Activated naive CD4-positive, alpha-beta T cell treated with anti-CD3 and anti-CD28 coated beads, Interleukin-2, amount 10 ng/mL, durations not matched to agents 7 days and 5 days (primary cell): ENCODE results near the gene CDH23.
A peak's percentile ranks its signal among the peaks of the same experiment; 100 is the strongest.

Source experiments
- CTCF ChIA-PET: fragments of 350-600 bp; sonication (Branson Sonifier 250); formaldehyde crosslinking; loops from one replicate; lab custom pipeline; 2021; ENCODE audit warnings: antibody characterized with exemption; lab: Charles Lee
- DNase-seq: peaks from one replicate; pipeline ENCODE4 v3.0.0-alpha.2; 2020
- H3K27ac Mint-ChIP-seq: one replicate; pipeline ENCODE4 v1.8.0; 2021; ENCODE audit warnings: mild to moderate bottlenecking, moderate library complexity, mixed read lengths
- H3K27me3 Mint-ChIP-seq: one replicate; pipeline ENCODE4 v1.8.0; 2021; ENCODE audit warnings: mild to moderate bottlenecking, mixed read lengths
- H3K36me3 Mint-ChIP-seq: one replicate; pipeline ENCODE4 v1.8.0; 2021; ENCODE audit warnings: mixed read lengths
- H3K4me1 Mint-ChIP-seq: one replicate; pipeline ENCODE4 v1.8.0; 2021; ENCODE audit warnings: mixed read lengths
- H3K4me3 Mint-ChIP-seq: one replicate; pipeline ENCODE4 v1.8.0; 2021; ENCODE audit warnings: mild to moderate bottlenecking, moderate library complexity, mixed read lengths
- H3K9me3 Mint-ChIP-seq: one replicate; pipeline ENCODE4 v1.8.0; 2021; ENCODE audit warnings: mixed read lengths

Gene CDH23

DNA sequence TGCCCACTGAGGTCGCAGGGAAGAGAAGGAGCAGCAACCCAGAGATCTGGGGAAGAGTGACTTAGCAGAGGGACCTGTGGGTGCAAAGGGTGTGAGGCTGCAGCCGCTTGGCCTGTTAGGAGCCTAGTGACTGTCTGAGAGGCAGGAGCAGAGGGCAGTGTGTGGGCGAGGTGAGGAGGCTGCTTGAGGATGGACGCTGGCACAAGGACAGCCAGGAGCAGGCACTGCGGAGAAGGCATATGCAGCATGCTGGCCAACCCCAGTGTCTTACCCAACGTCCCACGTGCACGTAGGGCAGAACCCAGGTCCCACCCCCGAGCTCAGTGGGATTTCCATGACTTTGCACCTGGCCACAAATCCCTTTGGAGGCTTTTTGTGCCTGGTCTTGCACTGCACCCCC, 268.7 kb downstream of the CDH23 start:
- Mint-ChIP-seq H3K27ac (no peak overlapping the region), H3K9me3 (no peaks in the 10 kb centered on the region), H3K27me3 (peaks cover 8% of the 10 kb centered on the region), H3K36me3 (no peaks in the 10 kb centered on the region), H3K4me3 (no peak overlapping the region), H3K4me1 (peaks cover 36% of the 10 kb centered on the region)
- DNase-seq: no peak
- CTCF ChIA-PET: interaction anchor here (1.6 kb wide), 1 partner anchor 147 kb away, joined by 7 read pairs; no protein-coding TSS in a partner anchor

DNA sequence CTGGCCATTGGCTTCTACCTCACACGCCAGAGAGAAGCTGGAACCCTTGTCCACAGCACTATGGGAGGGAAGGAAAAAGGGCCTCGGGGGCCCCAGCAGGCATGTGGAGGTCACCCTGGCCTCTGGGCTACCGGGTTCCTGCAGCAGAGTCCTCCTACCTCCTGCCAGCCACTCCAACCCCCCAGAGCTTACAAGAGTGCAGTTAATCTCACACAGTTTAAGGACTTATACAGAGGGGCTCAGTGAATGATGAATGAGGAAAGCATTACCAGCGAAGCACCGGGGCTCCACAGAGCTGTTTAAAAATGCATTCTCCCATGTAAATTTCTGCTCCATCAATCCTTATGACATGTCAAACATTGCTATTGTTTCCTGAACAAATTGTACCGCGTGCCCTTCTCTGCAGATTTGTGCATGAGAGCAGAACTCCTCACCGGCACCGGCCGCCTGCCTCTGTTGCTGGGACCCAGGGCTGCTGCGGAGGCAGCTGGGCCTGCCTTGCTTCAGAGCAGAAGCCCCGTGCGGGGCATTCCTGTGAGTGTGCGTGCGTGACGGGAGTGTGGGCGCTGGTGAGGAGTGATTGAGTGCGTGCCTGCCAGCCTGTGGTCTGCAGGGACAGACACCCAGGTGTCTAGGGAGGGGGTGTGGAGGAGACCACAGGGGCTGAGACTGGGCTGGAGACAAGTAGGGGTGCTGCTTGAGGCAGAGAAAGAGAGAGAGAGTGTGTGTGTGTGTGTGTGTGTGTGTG, 270.1 kb downstream of the CDH23 start:
- Mint-ChIP-seq H3K27ac (peak overlapping the region; percentile 80), H3K9me3 (no peaks in the 10 kb centered on the region), H3K27me3 (peaks cover 4% of the 10 kb centered on the region), H3K4me3 (no peak overlapping the region), H3K4me1 (peaks cover 36% of the 10 kb centered on the region), H3K36me3 (no peaks in the 10 kb centered on the region)
- CTCF ChIA-PET: no interaction called here
- peak; percentile 31 for DNase-seq

DNA sequence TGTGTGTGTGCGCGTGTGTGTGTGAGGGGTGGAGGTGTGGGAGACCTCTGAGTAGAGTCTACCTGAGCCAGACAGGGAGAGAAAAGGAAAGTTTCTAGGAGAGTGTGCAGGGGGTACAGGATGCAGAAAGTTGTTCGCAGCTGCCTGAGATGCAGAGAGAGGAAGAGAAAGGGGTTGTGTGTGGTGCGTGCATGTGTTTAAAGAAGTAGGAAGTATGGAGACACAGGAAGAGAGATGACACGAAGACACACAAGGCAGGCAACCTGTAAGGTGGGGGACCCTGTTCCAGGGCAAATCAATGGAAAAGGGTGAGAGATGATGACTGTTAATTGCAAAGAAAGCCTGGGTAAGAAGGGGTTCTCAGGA, 270.6 kb downstream of the CDH23 start:
- CTCF ChIA-PET: no interaction called here
- no peaks in the 10 kb centered on the region for H3K9me3 Mint-ChIP-seq
- no peaks in the 10 kb centered on the region for H3K36me3 Mint-ChIP-seq
- H3K27me3 Mint-ChIP-seq: peaks cover 4% of the 10 kb centered on the region
- peak overlapping the region; percentile 80 for H3K27ac Mint-ChIP-seq
- H3K4me3 Mint-ChIP-seq: no peak overlapping the region
- peak; percentile 34 for DNase-seq
- H3K4me1 Mint-ChIP-seq: peaks cover 36% of the 10 kb centered on the region

DNA sequence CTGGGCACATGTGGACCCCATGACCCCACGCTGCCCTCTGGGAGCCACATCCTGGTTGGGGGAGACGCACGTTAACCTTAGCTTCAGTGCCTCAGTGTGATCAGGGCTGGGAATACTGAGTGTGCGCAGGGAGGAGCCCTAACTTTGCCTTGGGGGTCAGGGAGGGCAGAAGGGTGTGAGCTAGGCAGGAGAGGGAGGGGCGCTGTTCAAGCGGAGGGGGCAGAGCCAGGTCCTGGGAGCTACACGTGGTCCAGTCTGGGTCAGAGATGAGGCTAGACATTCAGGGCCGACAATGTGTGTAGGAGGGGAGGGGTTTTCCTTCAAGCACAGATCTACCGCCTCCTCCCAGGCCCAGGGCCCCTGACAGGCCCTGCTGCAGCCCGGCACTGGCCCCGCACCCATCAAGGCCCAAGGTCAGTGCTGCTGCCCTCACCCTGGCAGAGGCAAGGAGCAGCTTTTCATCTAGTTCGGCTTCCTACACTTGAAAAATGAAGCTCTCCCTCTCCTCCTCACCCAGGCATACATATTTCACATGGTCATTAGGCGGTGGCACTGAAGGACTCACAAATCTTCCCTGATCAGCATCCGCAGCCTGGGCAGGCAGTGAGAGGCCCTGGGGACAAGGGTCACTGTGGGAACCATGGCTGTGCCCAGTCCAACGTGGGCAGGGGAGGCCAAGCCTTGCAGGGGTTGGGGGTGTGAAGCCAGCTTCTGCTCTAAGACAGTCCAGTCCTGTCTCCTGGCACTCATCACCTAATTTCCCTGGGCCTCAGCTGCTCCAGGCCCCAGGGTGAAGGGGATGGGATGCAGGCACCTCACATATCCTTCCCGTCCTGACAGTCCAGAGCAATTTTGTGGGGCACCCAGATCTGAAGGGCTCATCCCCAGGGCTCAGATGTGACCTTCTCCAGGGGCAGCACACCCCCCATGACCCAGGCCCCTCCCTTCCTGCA, 275.6 kb downstream of the CDH23 start:
- peaks cover 11% of the 10 kb centered on the region for H3K4me1 Mint-ChIP-seq
- no peak overlapping the region for H3K4me3 Mint-ChIP-seq
- CTCF ChIA-PET: interaction anchor here (0.6 kb wide), 1 partner anchor 488 kb away, joined by 4 read pairs; no protein-coding TSS in a partner anchor
- H3K36me3 Mint-ChIP-seq: no peaks in the 10 kb centered on the region
- H3K27ac Mint-ChIP-seq: no peak overlapping the region
- H3K27me3 Mint-ChIP-seq: peaks cover 30% of the 10 kb centered on the region
- DNase-seq: no peak
- no peaks in the 10 kb centered on the region for H3K9me3 Mint-ChIP-seq

DNA sequence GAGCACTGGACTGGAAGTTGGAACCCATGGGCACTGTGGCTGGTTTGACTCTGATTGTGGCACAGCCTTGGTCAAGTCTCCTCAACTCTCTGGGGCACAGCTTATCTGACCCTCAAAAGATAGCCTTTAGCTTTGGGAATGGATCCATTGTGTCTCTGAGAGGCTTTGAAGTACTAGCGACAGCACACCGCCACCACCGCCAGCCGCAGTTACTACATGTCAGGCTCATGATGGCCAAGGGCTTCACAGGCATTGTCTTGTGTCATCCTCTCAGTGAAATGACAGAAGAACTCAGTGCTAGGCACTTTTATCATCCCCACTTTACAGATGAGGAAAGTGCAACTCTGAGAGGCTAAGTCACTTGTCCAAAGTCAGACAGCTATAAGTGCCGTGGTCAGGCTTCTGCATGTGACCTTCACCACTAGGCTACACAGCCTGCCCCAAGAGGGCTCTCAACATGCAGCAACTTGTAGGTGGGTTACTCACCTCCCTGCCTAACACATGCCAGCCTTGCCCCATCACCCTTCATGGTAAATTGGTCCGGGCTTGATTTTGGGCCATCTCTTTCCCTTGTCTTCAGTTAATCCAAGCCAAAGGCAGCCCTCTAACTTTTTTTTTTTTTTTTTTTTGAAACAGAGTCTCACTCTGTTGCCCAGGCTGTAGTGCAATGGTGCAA, 278.7 kb downstream of the CDH23 start:
- CTCF ChIA-PET: no interaction called here
- H3K4me1 Mint-ChIP-seq: no peaks in the 10 kb centered on the region
- H3K27me3 Mint-ChIP-seq: peaks cover 57% of the 10 kb centered on the region
- H3K27ac Mint-ChIP-seq: no peak overlapping the region
- H3K36me3 Mint-ChIP-seq: no peaks in the 10 kb centered on the region
- no peaks in the 10 kb centered on the region for H3K9me3 Mint-ChIP-seq
- DNase-seq: no peak
- no peak overlapping the region for H3K4me3 Mint-ChIP-seq

DNA sequence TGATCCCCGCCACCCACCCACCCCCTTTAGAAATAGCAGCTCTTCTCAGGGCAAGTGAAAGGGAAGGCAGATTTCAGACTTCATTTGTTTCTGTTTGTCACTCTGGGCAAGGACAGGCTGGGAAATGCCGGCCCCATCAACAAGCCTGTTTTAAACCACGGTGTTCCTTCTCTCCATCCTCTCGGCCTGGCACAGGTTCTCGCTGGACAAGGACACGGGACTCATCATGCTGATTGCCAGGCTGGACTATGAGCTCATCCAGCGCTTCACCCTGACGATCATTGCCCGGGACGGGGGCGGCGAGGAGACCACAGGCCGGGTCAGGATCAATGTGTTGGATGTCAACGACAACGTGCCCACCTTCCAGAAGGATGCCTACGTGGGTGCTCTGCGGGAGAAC, 280.5 kb downstream of the CDH23 start:
- CTCF ChIA-PET: interaction anchor here (1.2 kb wide), 1 partner anchor 106 kb away, joined by 3 read pairs; no protein-coding TSS in a partner anchor

DNA sequence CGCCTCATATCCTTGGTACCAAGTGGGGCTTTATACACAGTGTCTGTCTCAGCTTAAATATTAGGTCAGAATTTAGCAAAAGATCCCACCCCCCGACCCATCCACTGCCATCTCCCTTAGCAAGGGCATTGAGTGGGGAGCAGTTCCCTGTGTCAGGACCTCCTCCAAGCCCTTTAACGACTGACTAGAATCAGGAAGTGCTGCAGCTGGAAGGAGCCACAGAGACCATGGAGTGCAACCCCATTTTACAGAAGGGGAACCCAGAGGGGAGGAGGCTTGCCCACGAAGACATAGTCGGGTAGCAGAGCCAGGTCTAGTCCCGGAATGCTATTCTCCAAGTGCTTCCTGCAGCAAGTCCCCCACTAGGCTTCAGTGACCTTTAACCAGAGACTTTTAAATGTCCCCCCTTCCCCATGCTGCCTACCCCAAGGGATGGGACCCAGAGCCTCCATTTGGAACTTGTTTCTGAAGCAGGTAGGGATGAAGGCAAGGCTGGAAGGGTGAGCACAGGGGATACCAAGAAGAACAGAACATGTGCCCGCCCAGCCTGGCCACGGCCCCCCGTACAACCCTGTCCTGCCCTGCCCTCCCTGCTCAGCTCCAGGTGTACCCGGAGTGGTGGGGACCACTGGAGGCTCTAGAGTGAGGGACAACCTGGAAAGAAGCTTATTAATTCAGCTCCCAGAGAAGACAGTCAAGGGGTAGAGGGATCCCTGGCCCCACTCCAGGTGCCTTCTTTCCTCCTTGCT, 281.5 kb downstream of the CDH23 start:
- CTCF ChIA-PET: interaction anchor here (1.2 to 1.3 kb wide), 2 partner anchors 20 to 107 kb away, joined by 3 read pairs; no protein-coding TSS in a partner anchor
- peaks cover 68% of the 10 kb centered on the region for H3K27me3 Mint-ChIP-seq
- H3K9me3 Mint-ChIP-seq: no peaks in the 10 kb centered on the region
- H3K36me3 Mint-ChIP-seq: no peaks in the 10 kb centered on the region
- no peaks in the 10 kb centered on the region for H3K4me1 Mint-ChIP-seq
- no peak for DNase-seq
- no peak overlapping the region for H3K4me3 Mint-ChIP-seq
- H3K27ac Mint-ChIP-seq: no peak overlapping the region

More for the DNA sequence above, 280.5 kb downstream of the CDH23 start:
- H3K27me3 Mint-ChIP-seq: peaks cover 68% of the 10 kb centered on the region
- no peak overlapping the region for H3K4me3 Mint-ChIP-seq
- H3K4me1 Mint-ChIP-seq: no peaks in the 10 kb centered on the region
- H3K36me3 Mint-ChIP-seq: no peaks in the 10 kb centered on the region
- H3K27ac Mint-ChIP-seq: no peak overlapping the region
- H3K9me3 Mint-ChIP-seq: no peaks in the 10 kb centered on the region
- no peak for DNase-seq

DNA sequence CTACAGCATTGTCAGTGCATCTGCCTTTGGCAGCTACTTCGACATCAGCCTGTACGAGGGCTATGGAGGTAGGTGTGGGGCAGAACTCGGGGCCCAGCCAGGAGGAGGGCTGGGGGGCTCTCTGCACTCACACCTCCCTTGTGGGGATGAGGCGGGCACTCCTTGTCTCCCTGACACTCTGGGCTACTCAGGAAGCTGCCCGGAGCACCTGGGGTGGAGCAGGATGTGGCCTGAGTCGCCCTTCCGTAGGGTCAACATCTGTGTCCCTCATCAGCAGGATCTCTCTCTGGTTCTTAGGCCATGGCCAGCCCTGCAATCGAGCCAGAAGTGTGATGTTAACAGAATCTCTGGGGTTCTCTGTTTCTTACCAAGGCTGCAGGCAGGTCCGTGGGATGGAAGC, 282.7 kb downstream of the CDH23 start:
- no peak for DNase-seq
- peaks cover under 1% of the 10 kb centered on the region for H3K4me1 Mint-ChIP-seq
- H3K36me3 Mint-ChIP-seq: no peaks in the 10 kb centered on the region
- H3K9me3 Mint-ChIP-seq: no peaks in the 10 kb centered on the region
- H3K27me3 Mint-ChIP-seq: peaks cover 75% of the 10 kb centered on the region
- CTCF ChIA-PET: no interaction called here
- no peak overlapping the region for H3K27ac Mint-ChIP-seq
- no peak overlapping the region for H3K4me3 Mint-ChIP-seq

DNA sequence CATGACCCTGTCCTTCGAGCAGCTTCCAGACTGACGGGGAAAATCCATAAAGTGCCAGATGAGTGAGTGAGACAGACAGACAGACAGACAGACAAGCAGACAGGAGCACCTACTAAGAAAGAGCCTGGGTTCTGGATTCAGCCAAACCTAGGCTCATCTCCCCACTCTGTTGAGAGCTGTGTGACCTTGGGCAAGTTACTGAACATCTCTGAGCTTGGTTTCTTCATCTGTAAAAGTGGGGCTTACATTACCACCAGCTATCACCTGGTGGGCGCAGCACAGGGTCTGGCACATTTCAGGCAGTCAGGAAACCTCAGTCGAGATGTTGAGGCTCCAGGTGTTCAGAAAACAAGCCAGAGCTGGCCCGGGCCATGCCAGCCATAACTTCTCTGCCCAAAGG, 285.3 kb downstream of the CDH23 start:
- H3K27ac Mint-ChIP-seq: no peak overlapping the region
- peaks cover 3% of the 10 kb centered on the region for H3K4me1 Mint-ChIP-seq
- H3K4me3 Mint-ChIP-seq: no peak overlapping the region
- no peaks in the 10 kb centered on the region for H3K9me3 Mint-ChIP-seq
- CTCF ChIA-PET: interaction anchor here (2.6 kb wide), 1 partner anchor 16 kb away, joined by 10 read pairs; no protein-coding TSS in a partner anchor
- H3K36me3 Mint-ChIP-seq: no peaks in the 10 kb centered on the region
- DNase-seq: no peak
- H3K27me3 Mint-ChIP-seq: peaks cover 67% of the 10 kb centered on the region

DNA sequence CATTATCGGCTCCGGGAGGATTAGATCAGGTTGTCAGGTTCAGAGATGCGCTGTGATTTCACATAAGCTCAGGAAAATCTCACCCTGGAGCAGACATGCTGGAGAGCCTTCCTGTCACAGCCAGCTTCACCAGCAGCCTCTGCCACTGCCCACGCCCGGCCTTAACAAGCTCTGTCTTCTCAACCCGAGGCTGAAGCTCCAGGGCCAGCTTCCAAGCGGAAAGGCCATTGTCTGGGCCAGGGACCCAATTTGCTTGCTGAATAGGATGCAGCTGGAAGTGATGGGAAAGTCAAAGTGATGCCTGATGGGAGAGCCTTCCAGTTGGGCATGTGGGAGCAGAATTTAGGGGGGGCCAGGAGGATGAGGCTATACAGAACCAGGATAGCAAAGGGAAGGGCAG, 286.6 kb downstream of the CDH23 start:
- no peak for DNase-seq
- peaks cover 3% of the 10 kb centered on the region for H3K4me1 Mint-ChIP-seq
- no peak overlapping the region for H3K27ac Mint-ChIP-seq
- no peak overlapping the region for H3K4me3 Mint-ChIP-seq
- H3K27me3 Mint-ChIP-seq: peaks cover 53% of the 10 kb centered on the region
- peaks cover 3% of the 10 kb centered on the region for H3K36me3 Mint-ChIP-seq
- H3K9me3 Mint-ChIP-seq: peaks cover 5% of the 10 kb centered on the region
- CTCF ChIA-PET: interaction anchor here (2.6 kb wide), 1 partner anchor 14 kb away, joined by 10 read pairs; no protein-coding TSS in a partner anchor

DNA sequence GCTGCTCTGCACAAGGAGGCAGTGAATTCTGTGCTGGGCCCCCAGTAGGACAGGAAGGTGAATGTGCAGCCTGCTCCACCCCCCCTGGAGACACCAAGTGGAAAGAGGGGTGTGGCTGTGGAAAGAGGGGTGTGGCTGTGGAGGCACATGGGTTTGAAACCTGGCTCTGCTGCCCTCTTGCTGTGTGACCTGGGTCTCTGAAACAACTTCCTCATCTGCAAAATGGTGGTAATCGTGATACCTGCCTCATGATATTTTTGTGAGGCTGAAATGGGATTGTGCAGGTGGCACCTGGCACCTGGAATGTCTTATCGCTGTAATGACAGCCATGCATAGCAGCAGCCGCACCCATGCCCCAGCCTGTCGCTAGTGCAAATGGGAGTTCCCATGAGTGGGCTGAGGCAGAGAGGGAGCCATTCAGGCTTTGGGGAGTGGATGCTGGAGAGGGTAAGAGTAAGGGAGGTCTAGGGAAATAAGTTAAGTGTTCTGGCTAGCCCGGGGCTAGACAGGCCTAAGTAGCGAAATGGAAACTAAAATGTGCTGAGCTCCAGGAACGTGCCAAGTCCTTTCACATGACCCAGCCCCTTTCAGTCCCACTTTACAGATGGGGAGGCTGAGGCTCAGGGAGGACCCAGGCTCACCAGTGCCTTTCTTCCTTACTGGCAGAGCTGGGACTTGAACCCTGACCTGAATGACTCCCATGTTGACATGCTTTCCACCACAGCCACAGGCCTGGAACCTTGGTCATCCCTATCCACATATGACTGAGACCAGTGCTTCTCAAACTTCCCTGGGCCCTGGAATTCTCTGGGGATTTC, 287.8 kb downstream of the CDH23 start:
- Mint-ChIP-seq H3K27me3 (peaks cover 43% of the 10 kb centered on the region), H3K27ac (no peak overlapping the region), H3K36me3 (peaks cover 4% of the 10 kb centered on the region), H3K4me3 (no peak overlapping the region), H3K9me3 (peaks cover 6% of the 10 kb centered on the region), H3K4me1 (peaks cover 3% of the 10 kb centered on the region)
- DNase-seq: peak; percentile 43
- CTCF ChIA-PET: no interaction called here

DNA sequence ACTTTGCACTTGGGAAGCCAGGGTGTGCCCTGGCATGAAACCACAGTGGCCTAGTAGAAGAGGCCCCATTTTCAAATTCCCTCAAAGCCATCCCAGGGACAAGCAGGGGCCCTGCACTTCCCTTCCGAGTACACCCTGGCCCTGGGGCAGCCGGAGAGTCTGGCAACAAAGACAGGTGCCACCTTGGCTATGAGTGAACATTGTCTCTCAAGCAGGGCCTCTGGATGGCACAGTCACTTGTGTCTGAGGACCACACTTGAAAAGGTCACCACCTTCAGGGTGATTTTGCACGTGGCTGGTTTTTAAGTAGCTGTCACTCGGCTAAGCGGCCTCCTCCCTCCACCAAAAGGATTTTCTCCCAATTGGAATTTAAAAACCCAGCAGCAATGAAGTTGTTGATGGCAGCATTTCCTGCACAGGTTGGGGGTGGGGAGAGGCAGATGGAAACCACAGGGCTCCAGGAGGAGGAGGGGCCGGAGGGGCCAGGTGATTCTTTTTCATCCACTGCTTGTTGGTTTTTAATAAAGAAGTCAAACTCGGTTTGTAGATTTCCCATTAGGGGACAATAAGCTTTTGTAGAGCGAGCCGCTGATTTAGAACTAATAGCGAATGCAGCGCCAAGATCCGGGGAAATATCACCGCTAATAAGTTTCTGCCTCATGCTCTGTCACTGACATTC, 289.0 kb downstream of the CDH23 start:
- H3K36me3 Mint-ChIP-seq: peaks cover 4% of the 10 kb centered on the region
- H3K9me3 Mint-ChIP-seq: peaks cover 6% of the 10 kb centered on the region
- CTCF ChIA-PET: no interaction called here
- H3K27ac Mint-ChIP-seq: no peak overlapping the region
- H3K4me1 Mint-ChIP-seq: peaks cover 3% of the 10 kb centered on the region
- no peak overlapping the region for H3K4me3 Mint-ChIP-seq
- DNase-seq: no peak
- H3K27me3 Mint-ChIP-seq: peaks cover 37% of the 10 kb centered on the region
